ENCODE data around the gene MICAL2.

DNA sequence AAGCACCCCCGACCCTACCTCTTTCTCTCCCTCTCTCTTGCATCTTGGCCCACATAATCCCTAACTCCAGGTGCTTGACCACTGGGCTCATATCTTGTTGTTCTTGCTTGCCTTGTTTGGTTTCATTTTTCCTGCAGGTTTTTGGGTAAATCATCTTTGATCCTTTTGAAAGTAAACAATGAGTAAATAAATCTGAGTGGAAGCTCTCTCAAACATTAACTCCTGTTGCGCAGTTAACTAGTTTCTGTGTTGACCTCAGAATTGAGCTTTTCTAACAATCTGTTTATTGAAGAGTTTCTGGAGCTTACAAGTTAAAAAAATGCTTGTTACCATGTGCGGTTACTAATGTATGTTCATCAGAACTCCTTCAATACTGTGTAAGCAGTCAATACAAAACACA is 38.8 kb upstream of the MICAL2 start:
- no peak for TF ChIP-seq POLR2A (IDR thresholded peaks at IDR 0.05; ENCODE audit: low read depth, low read length)
- no peak for TF ChIP-seq POLR2AphosphoS5 (IDR thresholded peaks at IDR 0.05; ENCODE audit: insufficient read depth, low read depth, low read length)
- TF ChIP-seq, protein P1, sequence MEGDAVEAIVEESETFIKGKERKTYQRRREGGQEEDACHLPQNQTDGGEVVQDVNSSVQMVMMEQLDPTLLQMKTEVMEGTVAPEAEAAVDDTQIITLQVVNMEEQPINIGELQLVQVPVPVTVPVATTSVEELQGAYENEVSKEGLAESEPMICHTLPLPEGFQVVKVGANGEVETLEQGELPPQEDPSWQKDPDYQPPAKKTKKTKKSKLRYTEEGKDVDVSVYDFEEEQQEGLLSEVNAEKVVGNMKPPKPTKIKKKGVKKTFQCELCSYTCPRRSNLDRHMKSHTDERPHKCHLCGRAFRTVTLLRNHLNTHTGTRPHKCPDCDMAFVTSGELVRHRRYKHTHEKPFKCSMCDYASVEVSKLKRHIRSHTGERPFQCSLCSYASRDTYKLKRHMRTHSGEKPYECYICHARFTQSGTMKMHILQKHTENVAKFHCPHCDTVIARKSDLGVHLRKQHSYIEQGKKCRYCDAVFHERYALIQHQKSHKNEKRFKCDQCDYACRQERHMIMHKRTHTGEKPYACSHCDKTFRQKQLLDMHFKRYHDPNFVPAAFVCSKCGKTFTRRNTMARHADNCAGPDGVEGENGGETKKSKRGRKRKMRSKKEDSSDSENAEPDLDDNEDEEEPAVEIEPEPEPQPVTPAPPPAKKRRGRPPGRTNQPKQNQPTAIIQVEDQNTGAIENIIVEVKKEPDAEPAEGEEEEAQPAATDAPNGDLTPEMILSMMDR (IDR thresholded peaks at IDR 0.05; ENCODE audit: extremely low read depth in 1 of 2, insufficient read depth in 1 of 2, low read depth in 1 of 2, low read length in 2 of 2), result no peak

Measured in endothelial cell of umbilical vein (primary cell).